Mesothelial cell of epicardium (in vitro differentiated cells): Measurements from ENCODE around the gene PSORS1C1. TPM values are rescaled to one million over a fixed set of nuclear protein-coding genes. Genes with fewer than 3 reads are reported as not detected.
A peak's percentile ranks its signal among the peaks of the same experiment; 100 is the strongest.

Experiments
- DNase-seq, 2 experiments: peaks; one replicate each; pipeline ENCODE4 v3.0.0; 2021; ENCODE audit warnings: low spot score in 2 of 2; ENCODE audit not compliant: unreplicated experiment in 2 of 2
- H3K27ac Mint-ChIP-seq: 2 replicates; pipeline ENCODE4 v1.8.0; 2021; ENCODE audit warnings: mixed read lengths
- H3K27me3 Mint-ChIP-seq: 2 replicates; pipeline ENCODE4 v1.8.0; 2021; ENCODE audit warnings: low read depth, mixed read lengths
- H3K36me3 Mint-ChIP-seq: 2 replicates; pipeline ENCODE4 v1.8.0; 2021; ENCODE audit warnings: mixed read lengths
- H3K4me1 Mint-ChIP-seq: 2 replicates; pipeline ENCODE4 v1.8.0; 2021; ENCODE audit warnings: mixed read lengths
- H3K4me3 Mint-ChIP-seq: 2 replicates; pipeline ENCODE4 v1.8.0; 2021; ENCODE audit warnings: mild to moderate bottlenecking, moderate library complexity, mixed read lengths
- H3K9me3 Mint-ChIP-seq: 2 replicates; pipeline ENCODE4 v1.8.0; 2021; ENCODE audit warnings: mixed read lengths
- total RNA-seq: library from RNA; stranded (reverse); gene quantifications from 3 replicates; pipeline ENCODE4 v1.2.1, GENCODE V29; 2021
- TF ChIP-seq, protein P1 (sequence below): fragments of 200-600 bp; sonication (generic); IDR thresholded peaks from one replicate; pipeline ENCODE4 v1.5.0; 2021; ENCODE audit warnings: antibody characterized with exemption; ENCODE audit not compliant: unreplicated experiment

The PSORS1C1 gene
- total RNA-seq, 1 donor from 2014 or later: 1.1 TPM

DNA sequence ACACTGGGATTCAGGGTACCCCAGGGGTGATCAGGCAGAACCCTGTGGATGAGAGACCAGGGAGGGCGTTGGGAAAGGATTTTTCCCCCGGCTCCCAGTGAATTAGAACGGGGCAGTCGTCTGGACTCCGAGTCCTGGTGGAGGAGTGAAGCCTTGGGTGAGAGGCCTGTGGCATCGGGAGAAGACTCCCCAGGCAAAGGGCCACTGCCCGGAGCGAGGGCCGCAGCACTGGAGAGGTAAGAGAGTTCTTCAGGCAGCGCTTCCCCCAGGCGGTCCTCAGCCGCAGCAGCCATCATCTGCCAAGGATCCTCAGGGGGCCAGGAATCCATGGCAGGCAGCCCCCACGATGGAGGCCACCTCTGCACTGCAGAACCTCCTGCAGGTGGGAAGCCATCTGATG lies 2.9 kb upstream of the PSORS1C1 start:
- Mint-ChIP-seq H3K9me3 (no peaks in the 10 kb centered on the region), H3K27me3 (peaks cover 43% of the 10 kb centered on the region), H3K27ac (no peak overlapping the region), H3K4me3 (no peak overlapping the region), H3K4me1 (peaks cover 17% of the 10 kb centered on the region), H3K36me3 (no peaks in the 10 kb centered on the region)
- TF ChIP-seq, protein P1, sequence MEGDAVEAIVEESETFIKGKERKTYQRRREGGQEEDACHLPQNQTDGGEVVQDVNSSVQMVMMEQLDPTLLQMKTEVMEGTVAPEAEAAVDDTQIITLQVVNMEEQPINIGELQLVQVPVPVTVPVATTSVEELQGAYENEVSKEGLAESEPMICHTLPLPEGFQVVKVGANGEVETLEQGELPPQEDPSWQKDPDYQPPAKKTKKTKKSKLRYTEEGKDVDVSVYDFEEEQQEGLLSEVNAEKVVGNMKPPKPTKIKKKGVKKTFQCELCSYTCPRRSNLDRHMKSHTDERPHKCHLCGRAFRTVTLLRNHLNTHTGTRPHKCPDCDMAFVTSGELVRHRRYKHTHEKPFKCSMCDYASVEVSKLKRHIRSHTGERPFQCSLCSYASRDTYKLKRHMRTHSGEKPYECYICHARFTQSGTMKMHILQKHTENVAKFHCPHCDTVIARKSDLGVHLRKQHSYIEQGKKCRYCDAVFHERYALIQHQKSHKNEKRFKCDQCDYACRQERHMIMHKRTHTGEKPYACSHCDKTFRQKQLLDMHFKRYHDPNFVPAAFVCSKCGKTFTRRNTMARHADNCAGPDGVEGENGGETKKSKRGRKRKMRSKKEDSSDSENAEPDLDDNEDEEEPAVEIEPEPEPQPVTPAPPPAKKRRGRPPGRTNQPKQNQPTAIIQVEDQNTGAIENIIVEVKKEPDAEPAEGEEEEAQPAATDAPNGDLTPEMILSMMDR: no peak
- no peak for DNase-seq

DNA sequence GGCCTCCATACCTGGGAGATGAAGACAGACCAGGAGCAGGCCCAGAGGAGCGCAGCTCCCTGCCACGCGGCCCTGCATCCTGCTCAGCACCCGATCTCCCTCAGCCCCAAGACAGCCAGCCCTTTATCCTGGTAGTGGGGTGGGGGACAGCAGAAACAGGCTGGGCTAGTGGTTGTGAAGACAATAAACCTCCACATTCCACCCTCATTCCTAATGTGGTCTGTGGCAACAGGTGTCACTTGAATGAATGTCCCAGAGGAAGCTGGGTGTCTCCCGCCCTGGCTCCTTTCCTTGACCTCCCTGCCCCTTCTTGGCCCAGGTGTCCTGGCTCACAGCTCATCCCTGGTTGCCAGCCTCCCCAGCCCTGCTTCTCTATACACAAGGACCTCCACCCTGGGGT lies 2.1 kb upstream of the PSORS1C1 start, which contains the start of gene C6orf15:
C6orf15 (minus strand) TSS at position 98 of the 400 bp plus-strand sequence; CDS start at position 78, 20 bp downstream.
- TF ChIP-seq, protein P1: no peak
- H3K27me3 Mint-ChIP-seq: peaks cover 46% of the 10 kb centered on the region
- H3K4me1 Mint-ChIP-seq: peaks cover 17% of the 10 kb centered on the region
- H3K4me3 Mint-ChIP-seq: no peak within 1 kb of the TSS
- no peak for DNase-seq
- H3K27ac Mint-ChIP-seq: no peak within 1 kb of the TSS
- no peaks in the 10 kb centered on the region for H3K36me3 Mint-ChIP-seq
- no peaks in the 10 kb centered on the region for H3K9me3 Mint-ChIP-seq

DNA sequence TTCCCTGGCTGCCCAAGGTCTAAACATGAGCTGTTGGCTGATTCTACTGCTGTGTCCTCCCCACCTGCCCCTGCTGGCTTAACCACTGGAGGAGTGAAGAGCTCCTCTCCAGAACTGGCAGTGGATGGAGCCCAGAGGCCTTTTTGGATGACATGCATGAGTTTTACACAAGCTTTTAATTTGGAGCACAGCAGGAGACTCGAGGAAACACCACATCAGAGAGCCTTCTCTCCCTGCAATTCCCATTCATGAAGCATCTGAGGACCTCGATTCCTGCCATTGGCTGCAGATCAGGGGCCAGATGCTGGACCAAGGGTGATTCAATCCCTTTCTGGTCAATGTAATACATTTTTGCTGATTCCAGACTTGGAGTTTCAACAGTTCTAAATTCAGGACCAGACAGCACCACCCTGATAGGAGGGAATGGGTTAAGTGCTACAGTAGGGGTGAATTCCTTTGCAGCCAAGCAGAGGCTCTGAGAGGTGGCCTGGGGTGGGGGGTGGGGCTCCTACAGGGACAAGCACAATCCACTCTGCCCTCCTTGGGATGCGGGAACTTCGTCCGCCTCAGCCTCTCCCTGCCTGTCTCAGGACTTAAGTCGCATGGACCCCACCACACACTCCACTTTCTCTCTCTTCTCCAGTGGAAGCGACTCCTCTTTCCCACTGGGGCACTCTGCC lies 599 bp upstream of the PSORS1C1 start:
- peak overlapping the region; percentile 72 for H3K27ac Mint-ChIP-seq
- peaks cover 17% of the 10 kb centered on the region for H3K4me1 Mint-ChIP-seq
- no peak overlapping the region for H3K4me3 Mint-ChIP-seq
- no peak for DNase-seq
- peaks cover 49% of the 10 kb centered on the region for H3K27me3 Mint-ChIP-seq
- TF ChIP-seq, protein P1: no peak
- H3K36me3 Mint-ChIP-seq: no peaks in the 10 kb centered on the region
- no peaks in the 10 kb centered on the region for H3K9me3 Mint-ChIP-seq

DNA sequence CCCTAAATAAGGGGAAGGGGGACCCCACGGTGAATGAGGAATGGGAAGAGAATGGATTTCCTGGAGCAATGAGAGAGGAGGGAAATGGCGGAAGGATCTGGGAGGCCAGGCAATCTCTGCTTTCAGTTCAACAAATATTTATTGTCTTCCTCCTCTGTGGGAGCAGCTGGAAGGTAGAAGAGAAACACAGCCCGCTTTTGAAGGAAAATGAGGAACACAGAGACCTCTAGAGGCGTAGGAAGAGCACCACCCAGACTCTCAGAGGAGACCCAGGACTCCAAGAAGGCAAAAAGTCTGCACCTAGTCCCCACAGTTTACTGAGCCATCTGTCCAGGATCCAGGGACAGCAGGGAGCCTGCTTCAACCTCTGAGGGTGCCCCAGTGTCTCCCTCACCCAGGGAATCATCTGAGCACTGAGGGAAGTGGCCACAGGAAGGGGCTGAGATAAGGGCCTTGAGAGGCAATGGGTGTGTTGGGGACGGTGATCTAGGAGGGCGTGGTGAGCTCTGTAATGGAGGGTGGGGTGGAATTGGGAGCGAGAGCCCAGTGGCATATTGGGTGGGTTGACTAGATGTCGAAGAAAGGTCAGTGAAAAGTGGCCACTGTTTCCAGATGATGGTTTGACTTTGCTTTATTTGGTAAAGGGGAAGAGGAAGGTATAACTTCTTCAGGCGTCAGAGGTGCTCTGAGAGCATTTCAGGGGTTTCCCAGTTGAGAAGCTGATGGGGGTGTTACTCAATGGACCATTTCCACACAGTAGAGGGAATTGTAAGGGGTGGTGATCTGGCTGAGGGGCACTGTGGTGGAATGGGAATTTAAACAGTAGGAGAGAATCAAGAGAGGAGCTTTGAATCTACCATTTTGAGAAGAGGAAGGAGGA lies 610 bp downstream of the PSORS1C1 start:
- DNase-seq: no peak
- no peaks in the 10 kb centered on the region for H3K36me3 Mint-ChIP-seq
- H3K27ac Mint-ChIP-seq: no peak overlapping the region
- no peaks in the 10 kb centered on the region for H3K9me3 Mint-ChIP-seq
- H3K4me3 Mint-ChIP-seq: no peak overlapping the region
- H3K27me3 Mint-ChIP-seq: peaks cover 41% of the 10 kb centered on the region
- peaks cover 17% of the 10 kb centered on the region for H3K4me1 Mint-ChIP-seq
- TF ChIP-seq, protein P1: no peak

DNA sequence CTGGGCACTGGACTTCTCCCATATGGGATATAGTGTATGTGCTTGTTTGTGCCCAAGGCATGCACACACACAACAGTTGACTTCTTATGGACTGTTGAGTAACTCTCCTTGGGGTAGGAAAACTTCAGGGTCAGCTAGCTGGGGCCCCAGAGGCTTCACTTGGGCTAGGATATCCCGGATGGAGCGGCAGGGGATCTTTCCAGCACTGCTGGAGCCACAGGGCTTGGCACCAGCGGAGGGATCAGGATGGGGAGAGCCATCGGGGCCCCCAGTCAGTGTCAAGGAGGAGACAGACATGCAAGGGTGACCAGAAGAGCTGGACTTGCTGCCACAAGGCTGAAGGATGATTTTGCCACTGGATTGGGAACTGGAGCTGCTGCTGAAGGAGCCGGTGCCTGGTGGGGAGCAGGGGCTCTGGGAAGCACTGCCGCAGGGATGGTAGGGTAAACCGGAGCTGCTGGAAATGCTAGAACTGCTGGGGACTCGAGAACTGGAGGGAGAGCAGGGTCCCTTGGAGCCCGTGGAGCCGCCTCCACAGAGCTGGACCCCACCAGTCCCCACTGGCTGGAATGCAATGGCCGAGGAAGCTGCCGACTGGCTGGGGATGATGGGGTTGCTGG lies 1.5 kb downstream of the PSORS1C1 start:
- Mint-ChIP-seq H3K4me3 (no peak overlapping the region), H3K27ac (no peak overlapping the region), H3K9me3 (no peaks in the 10 kb centered on the region), H3K4me1 (peaks cover 16% of the 10 kb centered on the region), H3K27me3 (peaks cover 33% of the 10 kb centered on the region), H3K36me3 (no peaks in the 10 kb centered on the region)
- TF ChIP-seq, protein P1: no peak
- no peak for DNase-seq
